SK-N-DZ (cell line): ENCODE measurements around the gene ZSCAN26.
"Not testable (repeated sequence)": the region's sequence is repeated elsewhere in the genome, so short reads cannot be mapped to it uniquely, and the experiment has no call there.

Experiments
- DNase-seq: peaks from one replicate; pipeline ENCODE4 v3.0.0-alpha.2; 2015; ENCODE audit warnings: low spot score

ZSCAN26 gene

DNA sequence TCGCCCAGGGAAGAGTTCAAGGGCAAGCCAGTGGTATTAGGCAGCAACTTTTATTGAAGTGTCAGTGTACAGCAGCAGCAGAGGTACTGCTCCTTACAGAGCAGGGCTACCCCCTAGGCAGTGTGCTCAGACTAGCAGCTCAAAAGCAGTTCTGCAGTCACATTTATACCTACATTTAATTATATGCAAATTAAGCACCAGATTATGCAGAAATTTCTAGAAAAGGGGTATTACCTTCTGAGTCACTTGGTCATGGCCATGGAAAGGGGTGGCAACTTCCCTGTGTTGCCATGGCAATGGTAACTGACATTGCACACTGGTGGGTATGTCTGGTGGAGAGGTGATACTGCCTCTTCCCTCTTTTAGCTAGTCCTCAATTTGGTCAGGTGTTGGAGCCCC is 12.8 kb upstream of the ZSCAN26 start:
- DNase-seq: no peak

DNA sequence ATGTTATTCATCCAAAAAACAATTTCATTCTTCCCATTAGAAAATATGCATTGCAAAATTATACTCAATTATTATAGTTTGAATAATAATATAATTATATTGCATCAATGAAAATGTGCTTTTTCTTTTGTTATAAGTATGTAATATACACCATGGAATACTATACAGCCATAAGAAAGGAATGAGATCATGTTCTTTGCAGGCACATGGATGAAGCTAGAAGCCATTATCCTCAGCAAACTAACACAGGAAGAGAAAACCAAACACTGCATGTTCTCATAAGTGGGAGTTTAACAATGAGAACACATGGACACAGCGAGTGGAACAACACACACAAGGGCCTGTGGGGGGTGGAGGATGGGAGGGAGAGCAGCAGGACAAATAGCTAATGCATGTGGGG is 9.9 kb upstream of the ZSCAN26 start:
- DNase-seq: no peak

DNA sequence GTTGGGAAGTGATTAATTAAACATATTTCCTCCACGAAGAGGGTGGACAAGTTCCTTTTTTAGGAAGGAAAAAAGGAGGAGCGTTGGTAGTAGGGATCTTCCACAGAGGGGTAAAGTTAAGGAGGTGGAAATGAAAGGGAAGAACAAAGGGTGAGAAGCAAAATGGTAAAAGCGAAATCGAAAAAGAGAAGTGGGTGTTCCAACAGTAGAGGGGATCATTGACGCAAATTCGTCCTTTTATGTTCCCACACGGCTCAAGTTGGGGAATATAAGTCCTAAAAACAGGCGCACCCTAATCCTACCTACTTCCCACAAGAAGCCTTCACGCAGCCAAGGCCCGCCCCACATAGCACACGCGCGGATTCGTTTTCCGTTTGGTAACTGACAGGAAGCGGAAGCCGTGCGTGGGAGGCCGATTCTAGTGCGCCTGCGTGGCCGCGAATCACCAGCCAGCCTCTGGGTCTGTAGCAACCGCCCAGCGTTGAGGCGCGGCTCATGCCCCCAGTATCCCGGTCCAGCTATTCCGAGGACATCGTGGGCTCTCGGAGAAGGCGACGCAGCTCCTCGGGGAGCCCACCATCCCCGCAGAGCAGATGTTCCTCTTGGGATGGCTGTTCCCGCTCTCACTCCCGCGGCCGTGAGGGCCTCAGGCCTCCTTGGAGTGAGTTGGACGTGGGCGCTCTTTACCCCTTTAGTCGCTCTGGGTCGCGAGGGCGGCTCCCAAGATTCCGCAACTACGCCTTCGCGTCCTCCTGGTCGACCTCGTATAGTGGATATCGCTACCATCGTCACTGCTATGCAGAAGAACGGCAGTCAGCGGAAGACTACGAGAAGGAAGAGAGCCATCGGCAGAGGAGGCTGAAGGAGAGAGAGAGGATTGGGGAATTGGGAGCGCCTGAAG is 7.8 kb upstream of the ZSCAN26 start, which contains the start of gene NKAPL:
NKAPL (plus strand) TSS at position 421 of the 901 bp plus-strand sequence; CDS start at position 496, 75 bp downstream.
- no peak for DNase-seq

DNA sequence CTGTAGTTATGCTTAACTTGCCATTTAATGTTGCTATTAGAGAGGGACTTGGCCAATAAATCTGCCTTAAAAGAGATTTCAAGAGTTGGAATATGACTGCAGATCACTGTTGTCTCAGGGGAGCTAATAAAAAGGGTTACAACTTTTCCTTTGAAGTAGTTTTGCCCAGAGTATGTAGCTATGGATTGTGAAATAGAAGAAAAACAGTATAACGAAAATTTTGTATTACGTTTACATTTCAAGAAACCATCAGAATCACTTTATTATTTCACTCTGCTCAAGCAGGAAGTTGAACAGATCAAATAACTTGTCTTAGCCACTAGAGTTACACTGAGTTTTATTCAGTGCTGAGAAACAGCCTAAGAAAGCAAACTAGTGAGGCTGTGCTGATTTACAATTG is 3.0 kb upstream of the ZSCAN26 start:
- DNase-seq: no peak

DNA sequence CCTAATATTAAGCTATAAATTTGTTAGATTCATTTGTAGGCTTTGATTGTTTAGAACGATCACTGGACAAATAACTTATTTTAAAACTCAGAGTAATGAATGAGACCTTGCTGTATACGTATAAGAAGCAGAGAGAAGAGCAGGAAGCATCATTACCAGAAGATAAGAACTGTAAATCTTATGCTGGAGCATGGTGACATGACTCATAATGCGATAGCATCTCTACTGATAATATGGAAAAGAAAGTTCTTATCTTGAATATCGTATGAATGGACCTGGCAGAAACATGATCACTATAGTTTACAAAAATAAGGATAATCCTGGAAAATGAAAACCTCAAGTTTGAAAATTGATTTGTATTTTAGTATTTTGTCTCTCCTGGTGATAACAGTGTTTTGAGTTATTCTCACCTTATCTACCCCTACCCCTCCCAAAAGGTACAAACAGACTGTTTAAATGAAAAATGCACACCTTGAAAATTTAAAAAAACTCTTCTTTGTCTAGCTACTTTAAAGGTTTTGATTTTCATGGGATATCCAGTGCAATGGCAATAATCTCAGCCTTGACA is 2.0 kb upstream of the ZSCAN26 start:
- no peak for DNase-seq

DNA sequence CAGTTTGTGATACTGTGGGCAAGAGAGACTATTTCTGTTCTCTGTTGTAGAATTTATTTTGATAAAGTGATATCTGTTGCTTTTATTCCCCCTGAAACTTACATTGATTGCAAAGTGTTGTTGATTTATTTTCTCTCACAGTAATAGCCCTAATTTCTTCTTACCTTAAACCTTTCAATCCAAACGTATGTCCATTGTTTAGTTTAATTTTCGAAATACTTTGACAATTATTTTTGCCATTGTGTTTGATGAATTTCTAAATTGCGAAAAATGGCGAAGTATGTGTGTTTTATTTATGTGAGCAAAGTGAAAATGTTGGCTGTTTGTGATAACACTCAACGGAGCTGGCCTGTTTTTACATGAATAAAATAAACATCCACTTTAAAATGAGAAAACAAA is 381 bp upstream of the ZSCAN26 start:
- DNase-seq: no peak

DNA sequence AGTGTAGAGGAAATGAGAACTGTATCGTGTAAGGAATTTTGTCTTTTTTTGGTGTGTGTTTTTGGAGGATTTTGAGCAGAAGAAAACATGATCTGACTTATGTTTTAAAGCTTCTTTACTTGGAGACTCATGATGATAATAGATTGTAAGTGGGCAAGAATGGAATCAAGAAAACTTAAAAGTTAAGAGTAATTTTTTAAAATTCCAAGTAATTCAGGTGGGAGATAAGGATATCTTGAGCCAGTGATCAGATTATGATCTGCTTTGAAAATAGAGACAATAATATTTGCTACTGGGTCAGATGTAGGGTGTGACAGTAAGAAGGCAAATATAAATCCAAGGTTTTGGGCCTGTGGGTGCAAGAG is 734 bp downstream of the ZSCAN26 start:
- no peak for DNase-seq

DNA sequence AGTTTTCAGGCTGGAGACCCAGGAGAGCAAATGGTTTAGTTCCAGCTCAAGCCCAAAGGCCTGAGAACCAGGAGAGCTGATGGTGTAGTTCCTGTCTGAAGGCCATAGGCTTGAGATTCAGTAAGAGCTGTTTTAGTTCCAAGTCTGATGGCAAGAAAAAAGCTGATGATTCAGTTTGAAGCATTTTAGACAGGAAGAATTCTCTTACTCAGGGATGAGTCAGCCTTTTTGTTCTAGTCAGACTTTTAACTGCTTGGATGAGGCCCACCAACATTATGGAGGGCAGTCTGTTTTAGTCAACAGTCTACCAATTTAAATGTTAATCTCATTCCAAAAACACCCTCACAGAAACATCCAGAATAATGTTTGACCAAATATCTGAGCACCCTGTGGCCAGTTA is 2.5 kb downstream of the ZSCAN26 start:
- DNase-seq: no peak

DNA sequence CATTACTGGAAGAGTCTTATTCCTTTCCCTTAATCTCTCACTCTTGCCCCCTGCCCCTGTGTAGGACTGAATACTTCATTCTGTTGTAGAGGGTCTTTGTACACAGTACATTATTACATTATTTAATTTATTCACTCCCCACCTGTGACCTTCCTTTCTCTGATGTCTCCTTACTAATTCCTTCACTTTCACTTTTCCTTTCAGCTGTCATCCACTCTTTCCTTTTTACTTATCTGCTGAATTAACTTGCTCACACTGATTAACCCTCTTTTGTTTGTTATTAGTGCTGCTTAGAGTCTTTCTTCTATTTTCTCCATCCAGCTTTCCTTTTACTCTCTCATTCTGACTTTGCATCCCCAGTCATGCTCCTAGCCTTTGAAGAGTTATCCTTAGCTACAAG is 7.9 kb downstream of the ZSCAN26 start:
- DNase-seq: no peak

DNA sequence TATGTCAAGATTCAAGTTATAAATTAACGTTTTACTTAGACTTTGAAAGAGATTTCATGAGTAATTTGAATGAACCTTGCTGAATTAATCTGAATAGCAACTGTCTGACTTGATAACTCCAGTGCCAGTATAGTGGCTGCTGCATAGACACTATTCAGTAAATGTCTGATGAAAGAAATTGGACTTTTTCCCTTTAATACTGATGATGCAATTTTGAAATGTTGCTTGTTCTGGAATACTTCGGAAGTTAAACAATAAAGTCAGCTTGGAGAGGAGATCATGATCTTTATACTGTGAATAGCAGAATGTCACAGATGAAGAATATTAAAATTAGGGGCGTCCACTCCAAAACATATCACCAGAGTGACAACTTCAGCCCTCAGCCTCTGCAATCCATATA is 10.8 kb downstream of the ZSCAN26 start:
- no peak for DNase-seq

DNA sequence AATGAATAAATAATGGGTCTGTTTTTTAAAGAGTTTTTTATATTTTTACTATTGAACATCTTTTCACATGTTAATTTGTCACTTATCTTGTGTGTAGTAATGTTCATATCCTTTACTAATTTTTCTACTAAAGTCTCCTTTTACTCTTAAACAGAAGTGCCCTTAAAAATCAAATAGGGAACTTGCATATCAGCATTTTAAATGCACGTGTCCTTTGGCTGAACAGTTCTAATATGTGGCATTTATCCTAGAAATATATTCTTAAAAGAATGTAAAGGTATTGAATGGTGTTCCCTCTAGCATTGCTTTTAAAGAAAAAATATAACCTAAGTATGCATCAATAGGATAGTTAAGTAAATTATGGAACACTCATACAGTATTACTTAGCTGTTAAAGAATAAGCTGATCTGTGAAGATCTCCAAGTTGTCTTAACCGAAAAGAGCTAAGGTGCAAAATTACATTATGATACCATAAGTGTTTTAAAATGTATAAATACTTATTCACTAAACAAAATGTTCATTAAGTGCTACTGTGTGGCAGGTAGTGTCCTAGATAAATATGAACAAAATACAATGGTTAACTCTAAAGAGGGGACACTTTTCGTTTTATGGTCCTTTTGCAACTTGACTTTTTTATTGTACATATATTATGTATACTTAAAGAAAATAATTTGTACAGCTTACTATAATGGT is 13.8 kb downstream of the ZSCAN26 start:
- no peak for DNase-seq

DNA sequence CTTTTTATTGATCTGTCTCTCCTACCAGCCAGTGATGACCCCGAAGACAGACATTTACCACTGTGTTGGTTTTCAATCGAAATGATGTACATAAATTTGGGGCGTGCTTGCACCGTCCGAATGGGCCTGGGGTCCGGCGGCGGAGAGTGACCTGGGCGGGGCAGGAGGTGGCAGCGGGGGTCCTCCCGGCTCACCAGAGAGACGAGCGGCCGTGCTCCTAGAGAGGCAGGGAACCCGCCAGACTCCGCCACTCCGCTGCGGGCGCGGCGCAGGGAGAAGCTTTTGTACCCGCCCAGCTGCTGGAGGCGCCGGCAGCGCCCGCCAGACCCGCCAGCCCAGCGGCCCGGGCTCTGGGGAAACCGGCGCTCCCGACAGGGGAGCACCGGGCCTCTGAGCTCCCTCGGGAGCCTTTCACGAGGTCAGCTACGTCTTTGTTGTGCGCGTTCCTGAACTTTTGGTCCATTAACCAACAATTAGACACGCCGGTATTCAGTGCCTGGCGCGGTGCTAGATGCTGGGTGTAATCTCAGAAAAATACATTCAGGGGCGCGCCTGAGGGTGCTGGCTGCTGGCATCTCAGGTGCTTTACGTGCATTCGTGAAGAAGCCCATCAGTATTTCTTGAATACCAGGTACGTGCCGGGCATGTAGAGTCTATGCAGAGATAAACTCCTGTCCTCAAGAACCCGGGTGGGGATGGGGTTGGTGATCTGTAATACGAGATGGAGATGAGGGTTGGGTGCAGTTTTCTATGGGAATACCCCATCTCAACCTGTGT is 14.5 kb downstream of the ZSCAN26 start, which contains the start of gene PGBD1:
PGBD1 (plus strand) TSS at position 285 of the 777 bp plus-strand sequence. CDS start 2,242 bp downstream, outside the sequence.
- peak; percentile 85 for DNase-seq

DNA sequence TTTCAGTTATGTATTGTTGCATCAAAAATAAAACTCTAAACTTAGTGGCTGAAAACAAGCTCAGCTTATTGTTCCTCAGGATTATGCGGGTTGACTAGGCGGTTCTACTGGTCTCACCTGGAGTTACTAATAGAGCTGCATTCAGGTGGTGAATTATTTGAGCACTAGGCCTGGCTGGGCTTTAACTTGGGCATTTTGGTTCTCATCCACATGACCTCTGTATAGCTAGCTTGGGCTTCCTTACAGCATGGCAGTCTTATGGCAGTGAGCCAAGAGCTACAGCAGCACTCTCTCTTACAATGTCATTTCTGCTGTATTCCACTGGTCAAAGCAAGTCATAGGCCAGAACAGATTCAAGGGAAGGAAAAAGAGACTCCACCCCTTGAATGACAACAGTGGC is 16.0 kb downstream of the ZSCAN26 start:
- DNase-seq: no peak

DNA sequence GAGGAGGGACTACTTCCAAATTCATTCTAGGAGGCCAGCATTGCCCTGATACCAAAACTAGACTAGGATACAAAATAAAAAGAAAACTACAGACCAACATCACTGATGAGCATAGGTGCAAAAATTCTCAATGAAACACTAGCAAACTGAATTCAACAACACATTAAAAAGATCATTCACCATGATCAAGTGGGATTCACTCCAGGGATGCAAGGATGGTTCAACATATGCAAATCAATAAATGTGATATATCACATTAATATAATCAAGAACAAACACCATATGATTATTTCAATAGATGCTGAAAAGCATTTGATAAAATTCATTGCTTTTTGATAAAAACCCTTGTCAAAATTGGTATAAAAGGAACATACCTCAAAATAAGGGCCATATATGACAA is 24.6 kb downstream of the ZSCAN26 start:
- DNase-seq: no peak

DNA sequence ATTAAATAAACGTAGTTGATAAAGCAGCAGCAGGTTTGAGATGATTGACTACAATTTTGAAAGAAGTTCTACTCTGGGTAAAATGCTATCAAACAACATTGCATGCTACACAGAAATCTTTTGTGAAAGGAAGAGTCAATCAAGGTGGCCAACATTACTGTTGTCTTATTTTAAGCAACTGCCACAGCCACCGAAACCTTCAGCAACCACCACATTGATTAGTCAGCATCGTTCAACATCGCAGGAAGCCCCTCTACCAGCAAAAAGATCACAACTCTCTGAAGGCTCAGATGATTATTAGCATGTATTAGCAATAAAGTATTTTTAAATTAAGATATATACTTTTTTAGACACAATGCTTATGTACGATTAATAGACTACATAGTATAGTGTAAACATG is 28.4 kb downstream of the ZSCAN26 start:
- no peak for DNase-seq

DNA sequence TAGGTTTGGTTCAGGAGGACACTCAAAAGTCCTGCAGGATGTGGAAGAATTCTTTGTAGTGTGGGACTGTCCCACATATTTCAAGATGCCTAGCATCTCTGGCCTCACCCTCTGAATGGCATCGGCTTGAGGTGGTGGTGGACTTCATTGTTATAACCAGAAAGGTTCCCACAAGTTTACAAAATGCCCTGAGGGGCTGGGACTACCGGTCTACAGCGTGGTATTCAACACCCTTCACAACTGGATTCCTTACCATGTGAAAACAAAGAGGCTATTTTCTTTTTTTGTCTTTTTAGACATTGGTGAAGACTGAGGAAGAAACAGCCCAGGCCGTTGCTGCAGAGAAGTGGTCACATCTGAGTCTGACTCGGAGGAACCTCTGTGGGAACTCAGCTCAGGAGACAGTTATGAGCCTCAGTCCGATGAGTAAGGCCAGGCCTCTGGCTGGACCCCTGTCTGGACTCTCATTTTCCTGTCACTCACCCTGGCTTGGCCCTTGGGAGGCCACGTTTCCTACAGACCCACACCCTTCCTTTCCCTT is 29.6 kb downstream of the ZSCAN26 start:
- no peak for DNase-seq

DNA sequence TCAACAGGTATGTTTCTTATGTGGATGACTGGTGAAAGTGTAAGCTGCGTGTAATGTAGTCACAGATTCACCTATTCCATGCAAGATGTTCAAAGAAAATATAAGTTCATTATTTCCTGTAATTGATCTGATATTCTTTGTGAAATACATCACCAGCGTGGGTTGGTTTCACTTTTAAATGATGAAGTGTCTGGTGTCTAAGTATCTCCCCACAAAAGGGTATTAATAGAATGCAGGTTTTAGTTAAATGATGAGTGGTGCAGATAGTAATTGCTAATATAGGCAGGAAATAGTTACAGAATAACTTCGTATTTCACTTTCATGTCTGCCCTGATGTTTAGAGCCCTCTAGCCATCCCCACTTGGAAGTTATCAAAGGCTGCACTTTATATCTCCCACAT is 36.6 kb downstream of the ZSCAN26 start:
- DNase-seq: no peak

DNA sequence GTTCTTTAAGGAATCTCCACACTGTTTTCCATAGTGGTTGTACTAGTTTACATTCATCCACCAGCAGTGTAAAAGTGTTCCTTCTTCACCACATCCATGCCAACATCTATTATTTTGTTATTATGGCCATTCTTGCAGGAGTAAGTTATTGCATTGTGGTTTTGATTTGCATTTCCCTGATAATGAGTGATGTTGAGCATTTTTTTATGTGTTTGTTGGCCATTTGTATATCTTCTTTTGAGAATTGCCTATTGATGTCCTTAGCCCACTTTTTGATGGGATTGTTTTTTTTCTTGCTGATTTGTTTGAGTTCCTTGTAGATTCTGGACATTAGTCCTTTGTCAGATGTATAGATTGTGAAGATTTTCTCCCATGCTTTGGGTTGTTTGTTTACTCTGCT is 39.4 kb downstream of the ZSCAN26 start:
- DNase-seq: not testable (repeated sequence)

DNA sequence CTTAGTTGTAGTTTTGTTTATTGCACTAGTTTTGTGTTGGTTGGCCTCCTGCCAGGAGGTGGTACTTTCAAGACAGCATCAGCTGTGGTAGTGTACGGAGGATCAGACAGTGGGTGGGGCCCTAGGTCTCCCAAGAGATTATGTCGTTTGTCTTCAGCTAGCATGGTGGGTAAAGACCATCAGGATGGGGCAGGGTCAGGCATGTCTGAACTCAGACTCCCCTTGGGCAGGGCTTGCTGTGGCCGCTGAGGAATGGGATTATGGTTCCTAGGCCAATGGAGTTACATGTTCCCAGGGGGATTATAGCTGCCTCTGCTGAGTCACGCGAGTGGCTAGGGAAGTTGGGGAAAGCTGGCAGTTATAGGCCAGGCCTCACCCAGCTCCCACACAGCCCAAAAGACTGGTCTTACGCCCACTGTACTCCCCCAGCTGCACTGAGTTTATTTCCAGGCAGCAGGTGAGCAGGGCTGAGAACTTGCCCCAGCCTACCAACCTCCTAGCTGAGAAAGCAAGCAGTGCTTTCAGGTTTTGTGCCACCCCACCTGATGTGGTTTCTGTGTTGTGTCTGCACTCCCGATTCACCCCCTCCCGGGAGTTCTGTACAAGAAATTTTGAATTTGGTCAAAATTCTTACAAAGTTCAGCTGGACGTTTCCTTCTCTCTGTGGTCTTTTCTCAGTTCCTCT is 44.3 kb downstream of the ZSCAN26 start:
- no peak for DNase-seq

DNA sequence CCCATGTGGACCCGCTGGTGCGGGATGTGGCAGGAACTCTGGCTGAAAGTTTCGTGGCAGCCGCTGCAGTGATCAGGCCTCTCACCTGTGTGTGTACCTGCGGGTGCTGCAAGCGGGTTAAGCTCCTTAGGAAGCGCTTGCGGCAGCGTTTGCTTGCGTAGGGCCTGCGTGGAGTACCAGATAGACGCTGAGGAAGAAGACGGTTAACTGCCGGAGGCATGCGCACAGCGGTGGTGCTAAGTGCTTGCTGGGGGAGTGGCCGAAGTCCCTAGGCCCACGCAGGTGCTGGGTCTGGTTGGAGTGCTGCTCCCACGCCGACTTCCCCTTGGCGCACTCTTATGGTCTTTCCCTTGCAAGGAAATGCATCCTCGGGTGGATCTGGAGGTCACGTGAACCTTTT is 46.0 kb downstream of the ZSCAN26 start:
- no peak for DNase-seq

DNA sequence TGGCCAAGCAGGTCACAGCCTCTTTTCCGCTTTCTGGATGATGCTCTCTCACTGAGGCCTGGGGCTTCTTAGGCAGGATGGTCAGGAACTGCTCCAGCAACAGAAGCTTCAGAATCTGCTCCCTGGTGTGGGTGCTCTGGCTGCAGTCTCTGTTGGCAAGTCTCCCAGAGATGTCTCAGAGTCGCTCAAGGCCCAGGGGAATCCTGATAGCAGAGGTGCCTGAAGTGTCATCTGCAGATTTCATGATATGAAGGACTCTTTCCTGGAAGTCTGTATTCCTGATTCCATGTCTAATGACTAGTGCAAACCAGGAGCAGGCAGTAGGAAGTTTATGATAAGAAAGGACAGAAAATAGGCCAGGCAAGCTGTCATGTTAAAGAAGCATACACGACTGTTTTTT is 48.7 kb downstream of the ZSCAN26 start:
- no peak for DNase-seq
